HG02840 (cell line): Measurements from ENCODE around the gene INTU.
"Not testable (repeated sequence)": the region's sequence is repeated elsewhere in the genome, so short reads cannot be mapped to it uniquely, and the experiment has no call there.

Experiments
- ATAC-seq: cut with Tn5 transposase; IDR thresholded peaks from one replicate; pipeline ENCODE4 v1.9.1; 2021; ENCODE audit warnings: mild to moderate bottlenecking, moderate library complexity, moderate number of reproducible peaks; ENCODE audit not compliant: unreplicated experiment, low FRiP score

The INTU gene

GRCh38 chr4:127641524-127641923 lies 8.8 kb downstream of the INTU start:
- ATAC-seq: no peak

GRCh38 chr4:127642169-127642568 lies 9.4 kb downstream of the INTU start:
- no peak for ATAC-seq

DNA sequence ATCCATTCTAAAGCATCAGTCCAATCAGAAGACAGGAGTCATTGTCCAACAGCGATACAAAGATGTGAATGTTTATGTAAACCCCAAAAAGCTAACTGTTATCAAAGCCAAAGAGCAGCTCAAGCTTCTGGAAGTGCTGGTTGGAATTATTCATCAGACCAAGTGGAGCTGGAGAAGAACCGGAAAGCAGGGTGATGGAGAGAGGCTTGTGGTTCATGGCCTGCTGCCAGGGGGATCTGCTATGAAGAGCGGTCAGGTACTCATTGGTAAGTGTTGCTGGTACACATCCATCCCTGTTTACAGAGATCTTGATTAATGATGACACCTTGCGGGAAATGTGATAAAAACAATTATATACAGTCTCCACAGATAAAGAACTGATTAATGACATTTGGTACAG lies 11.0 kb downstream of the INTU start:
- ATAC-seq: no peak

DNA sequence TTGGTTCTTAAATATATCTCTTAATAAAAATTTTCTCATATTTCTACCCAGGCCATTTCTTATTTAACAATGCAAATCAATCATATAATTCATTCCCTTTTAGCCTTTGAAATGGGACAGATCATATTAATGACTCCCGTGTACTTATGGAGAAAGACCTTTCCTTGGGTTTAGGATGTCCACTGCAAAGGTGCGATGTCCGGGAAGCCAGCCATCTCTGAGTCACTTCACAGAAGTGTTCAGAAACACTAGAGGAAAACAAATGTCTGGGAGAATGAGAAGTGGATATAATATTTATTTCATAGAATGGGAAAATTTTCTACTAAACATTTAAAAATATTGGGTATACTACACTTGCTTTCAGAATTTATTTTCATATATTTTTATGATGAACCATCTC lies 15.3 kb downstream of the INTU start:
- ATAC-seq: no peak

DNA sequence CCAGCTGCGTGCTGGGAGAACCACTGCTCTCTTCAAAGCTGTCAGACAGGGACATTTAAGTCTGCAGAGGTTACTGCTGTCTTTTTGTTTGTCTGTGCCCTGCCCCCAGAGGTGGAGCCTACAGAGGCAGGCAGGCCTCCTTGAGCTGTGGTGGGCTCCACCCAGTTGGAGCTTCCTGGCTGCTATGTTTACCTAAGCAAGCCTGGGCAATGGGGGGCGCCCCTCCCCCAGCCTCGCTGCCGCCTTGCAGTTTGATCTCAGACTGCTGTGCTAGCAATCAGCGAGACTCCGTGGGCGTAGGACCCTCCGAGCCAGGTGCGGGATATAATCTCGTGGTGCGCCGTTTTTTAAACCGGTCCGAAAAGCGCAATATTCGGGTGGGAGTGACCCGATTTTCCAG lies 22.8 kb downstream of the INTU start:
- not testable (repeated sequence) for ATAC-seq

DNA sequence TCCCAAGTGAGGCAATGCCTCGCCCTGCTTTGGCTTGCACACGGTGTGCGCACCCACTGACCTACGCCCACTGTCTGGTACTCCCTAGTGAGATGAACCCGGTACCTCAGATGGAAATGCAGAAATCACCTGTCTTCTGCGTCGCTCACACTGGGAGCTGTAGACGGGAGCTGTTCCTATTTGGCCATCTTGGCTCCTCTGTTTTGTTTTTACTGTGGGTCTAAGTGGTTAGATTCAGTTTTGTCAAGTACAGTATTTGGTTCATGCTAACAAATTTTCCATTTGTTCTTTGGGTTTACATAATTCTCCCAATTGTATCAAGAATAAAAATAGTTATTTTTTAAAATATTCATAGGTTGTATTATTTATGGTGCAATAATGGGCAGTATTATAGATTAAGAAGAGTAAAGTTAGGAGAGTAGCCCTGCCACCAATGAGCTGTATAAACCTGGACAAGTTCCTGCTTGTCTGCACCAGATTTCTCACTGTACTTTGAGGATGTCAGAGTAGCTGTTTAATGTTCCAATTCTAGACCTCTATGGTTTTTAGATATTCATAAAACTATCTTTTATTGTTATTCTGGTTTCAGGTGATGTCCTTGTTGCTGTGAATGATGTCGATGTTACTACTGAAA lies 23.4 kb downstream of the INTU start:
- no peak for ATAC-seq

GRCh38 chr4:127660284-127660885 lies 27.6 kb downstream of the INTU start:
- ATAC-seq: no peak

GRCh38 chr4:127667116-127667515 lies 34.4 kb downstream of the INTU start:
- ATAC-seq: no peak

GRCh38 chr4:127667772-127668171 lies 35.0 kb downstream of the INTU start:
- ATAC-seq: no peak

DNA sequence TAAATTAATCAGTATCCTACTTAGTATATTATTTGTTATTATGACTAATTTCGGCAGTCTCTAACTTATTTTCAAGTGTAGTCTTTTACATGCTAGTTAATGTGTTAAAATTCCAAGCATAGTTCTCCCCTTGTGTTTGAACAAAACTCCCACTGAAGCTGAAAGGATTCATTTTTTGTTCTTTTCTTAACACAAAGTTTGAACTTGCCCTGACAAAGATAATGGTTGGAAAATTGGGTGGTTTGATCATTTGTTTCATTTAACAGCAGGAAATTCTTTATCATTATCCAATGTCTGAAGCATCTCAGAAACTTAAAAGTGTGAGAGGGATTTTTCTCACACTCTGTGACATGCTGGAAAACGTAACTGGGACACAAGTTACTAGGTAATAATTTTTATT lies 36.0 kb downstream of the INTU start:
- ATAC-seq: no peak

DNA sequence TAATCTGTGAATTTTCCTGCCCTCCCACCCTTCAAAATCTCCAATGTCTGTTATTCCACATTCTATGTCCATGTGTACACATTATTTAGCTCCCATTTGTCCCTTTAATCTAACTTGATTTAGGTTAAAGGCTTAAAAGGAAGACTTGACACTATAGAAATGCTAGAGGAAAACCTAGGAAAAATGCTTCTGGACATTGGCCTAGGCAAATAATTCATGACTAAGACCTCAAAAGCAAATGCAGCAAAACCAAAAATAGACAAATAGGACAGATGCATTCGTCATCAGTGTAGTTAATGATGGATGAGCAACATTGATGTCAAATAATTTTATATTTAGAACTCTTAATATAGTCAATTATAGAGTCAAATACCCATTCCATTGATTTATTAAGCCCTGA lies 36.9 kb downstream of the INTU start:
- no peak for ATAC-seq

- no peak for ATAC-seq
These were observed 39.4 kb downstream of the INTU start for GRCh38 chr4:127672111-127672510.

DNA sequence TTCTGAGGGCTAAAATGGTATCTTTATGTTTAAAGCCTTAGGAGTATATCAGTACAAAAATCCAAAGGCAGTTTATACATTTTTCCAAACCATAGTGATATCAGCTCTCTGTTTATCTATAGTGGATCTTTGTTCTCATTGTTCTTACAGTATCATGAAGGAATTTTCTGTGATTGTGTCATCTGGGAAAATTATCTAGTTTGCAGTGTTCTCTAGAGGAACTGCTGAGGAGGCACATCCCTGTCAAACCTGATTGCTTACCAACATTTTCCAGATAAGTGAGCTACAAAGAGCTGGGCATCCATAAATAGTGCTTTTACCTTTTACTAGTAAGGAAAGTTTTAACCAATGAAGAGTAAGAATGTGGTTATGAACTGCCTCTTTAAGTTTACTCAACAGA lies 52.5 kb downstream of the INTU start:
- ATAC-seq: no peak

DNA sequence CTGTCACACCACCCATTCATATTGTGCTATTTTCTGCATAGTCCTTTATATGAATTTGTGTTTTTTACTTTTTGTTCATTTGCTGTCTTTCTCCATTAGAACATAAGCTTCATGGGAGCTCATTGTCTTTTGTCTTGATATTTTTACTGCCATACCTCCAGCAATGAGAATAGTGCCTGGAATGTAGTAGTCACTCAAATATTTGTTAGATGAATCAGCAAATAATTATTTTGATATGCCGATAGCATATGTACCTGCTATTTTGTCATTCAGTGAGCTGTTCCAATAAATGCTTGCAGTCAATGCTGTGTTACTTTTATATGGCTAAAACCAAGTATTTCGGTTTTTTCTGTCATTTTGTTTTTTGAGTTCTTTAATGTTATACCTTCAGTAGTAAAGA lies 53.9 kb downstream of the INTU start:
- no peak for ATAC-seq

DNA sequence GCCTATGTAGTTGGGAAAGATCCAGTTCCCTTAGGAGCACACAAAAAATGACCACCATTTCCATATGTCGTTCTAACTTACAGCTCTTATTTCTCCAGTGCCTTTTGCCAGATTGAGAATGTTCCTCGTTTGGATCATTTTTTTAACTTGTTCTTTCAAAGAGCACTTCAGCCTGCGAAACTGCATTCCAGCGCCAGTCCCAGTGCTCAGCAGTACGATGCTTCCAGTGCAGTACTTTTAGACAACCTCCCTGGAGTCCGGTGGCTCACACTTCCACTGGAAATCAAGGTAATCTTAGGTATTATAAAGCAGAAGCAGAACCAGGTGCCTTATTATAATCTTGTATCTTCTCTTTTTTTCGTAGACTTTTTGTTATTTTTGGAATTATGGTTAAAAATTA lies 54.8 kb downstream of the INTU start:
- no peak for ATAC-seq

DNA sequence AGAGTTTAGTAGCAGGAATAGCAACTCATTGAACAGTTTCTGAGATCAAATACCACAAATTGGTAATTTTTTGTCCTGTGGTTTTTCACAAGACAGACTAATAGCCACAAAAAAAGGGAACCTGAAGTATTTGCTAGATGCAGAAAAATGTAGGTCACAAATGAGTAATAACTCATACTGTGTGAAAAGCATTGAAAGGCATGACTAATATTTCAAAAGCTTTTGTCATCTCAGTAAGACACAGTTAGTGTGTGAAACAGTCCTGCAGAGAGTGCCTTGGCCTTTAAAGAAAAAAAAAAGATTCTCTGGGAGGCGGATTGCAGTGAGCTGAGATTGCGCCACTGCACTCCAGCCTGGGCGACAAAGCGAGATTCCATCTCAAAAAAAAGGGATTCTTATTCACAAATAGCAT lies 66.0 kb downstream of the INTU start:
- ATAC-seq: peak; percentile 100

- ATAC-seq: no peak
These were observed 76.2 kb downstream of the INTU start for GRCh38 chr4:127708985-127709384.

GRCh38 chr4:127709456-127709855 lies 76.7 kb downstream of the INTU start:
- no peak for ATAC-seq

- ATAC-seq: no peak
These were observed 97.6 kb downstream of the INTU start, which contains the start of gene SLC25A31 for GRCh38 chr4:127730142-127730913. Gene SLC25A31, plus strand, starts transcription at chr4:127730400. Its CDS starts 146 bp downstream, at chr4:127730546.

DNA sequence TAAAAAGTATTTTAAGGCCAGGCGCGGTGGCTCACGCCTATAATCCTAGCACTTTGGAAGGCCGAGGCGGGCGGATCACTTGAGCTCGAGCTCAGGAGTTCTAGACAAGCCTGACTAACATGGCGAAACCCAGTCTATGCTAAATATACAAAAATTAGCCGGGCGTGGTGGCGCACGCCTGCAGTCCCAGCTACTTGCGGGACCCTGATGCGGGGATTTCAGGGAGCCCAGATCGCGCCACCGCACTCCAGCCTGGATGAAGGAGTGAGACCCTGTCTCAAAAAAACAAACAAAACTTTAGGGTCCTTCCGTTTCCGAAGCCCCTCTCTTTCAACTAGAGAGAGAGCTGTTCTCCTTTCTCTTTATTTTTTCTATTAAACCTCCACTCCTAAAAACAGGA lies 98.6 kb downstream of the INTU start:
- ATAC-seq: no peak

GRCh38 chr4:127732623-127733328 lies 100.0 kb downstream of the INTU start:
- no peak for ATAC-seq
